IPS DF 4.7 (cell line): ENCODE results near the gene C17orf75.

Source experiments
- DNase-seq: peaks from one replicate; pipeline ENCODE4 v3.0.0-alpha.2; 2013; ENCODE audit warnings: low spot score; ENCODE audit errors: extremely low read depth

C17orf75 gene

DNA sequence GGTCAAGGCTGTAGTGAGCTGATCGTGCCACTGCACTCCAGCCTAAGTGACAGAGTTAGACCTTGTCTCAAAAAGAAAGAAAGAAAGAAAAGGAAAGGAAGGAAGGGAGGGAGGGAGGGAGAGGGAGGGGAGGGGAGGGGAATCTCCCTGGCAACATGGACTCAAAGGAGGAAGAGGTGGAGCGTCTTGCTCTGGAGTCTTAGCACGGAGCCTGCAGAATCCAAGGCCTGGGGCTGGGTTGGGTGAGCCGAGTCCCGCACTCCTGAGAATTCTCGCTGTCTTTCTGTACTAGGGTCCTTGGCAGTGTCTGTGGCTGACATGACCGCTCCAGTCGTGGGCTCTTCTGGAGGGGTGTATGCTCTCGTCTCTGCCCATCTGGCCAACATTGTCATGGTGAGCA lies 36.9 kb downstream of the C17orf75 start:
- DNase-seq, result no peak

DNA sequence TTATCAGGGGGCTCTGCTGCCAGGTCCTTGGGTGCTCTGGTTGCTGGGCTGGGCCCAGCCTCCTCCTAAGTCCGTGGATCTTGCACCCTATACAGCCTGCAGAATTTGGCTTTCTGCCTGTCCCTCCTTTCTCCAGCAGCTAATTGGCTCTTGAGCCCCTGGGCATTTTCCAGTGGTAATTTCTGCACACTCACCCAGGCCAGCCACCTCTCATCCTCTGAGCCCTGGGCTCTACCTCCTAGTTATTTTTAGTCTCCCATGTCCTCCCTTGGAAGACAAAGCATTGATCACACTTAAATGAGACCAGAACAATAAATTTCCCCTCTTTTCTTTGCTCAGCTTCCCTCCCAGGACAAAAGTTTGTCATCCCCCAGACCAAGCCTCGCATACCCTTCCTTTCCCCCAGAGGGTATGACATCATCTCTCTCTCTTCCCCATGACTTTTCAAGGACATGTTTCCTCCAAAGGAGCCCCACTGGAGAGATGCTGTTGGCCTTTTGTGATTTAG lies 38.1 kb downstream of the C17orf75 start:
- DNase-seq, result no peak

DNA sequence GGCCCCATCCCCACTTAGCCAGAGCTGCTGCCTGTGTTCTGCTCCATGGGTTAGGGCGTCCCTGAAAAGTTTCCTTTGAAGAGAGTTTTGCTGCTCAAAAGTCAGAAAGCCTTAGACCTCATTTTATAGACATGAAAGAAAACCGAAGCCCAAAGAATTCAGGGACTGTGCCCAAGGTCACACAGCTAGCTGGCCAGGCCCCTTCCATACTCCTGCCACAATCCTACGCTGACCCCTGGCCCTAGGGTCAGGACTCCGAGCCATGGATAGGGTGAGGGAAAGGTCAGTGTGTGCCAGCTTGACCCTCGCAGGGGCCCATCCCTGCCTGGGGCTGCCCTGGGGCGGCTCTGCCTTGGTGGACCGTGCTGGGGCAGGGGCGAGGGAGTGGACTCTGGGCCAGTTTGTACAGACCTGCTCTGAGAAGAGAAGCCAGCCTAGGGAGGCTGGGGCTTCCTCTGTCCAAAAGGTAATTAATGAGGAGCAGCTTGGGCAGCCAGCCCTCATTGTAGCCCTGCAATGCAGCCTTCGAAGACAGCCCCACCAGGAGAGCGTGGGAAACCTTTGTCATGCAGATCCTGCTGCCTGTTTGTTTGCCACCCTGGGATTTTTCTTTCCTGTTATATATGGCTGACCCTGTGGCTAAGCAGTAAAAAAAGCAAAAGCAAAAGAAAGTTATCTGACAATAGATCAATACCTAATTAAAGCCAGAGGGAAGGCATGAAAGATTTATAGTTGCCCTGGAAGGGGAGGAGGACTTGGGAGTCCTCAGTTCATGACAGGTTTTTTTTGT lies 38.9 kb downstream of the C17orf75 start:
- DNase-seq, result no peak

DNA sequence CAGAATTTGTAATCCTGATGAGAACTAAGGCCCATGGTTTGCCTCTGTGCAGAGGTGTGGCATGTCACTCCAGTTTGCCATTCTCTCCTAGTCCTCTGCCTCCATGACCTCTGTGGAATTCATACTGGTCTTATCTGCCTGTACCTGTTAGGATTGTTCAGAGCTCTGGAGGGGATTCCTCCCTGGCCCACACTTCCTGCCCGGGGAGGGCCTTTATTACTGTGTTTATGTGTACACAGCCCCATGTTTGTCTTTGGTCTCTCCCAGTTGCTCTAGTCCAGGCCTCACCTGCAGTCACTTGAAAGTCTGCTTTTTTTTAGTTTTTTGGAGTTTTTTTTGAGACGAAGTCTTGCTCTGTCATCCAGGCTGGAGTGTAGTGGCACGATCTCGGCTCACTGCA lies 39.9 kb downstream of the C17orf75 start:
- DNase-seq, result no peak

DNA sequence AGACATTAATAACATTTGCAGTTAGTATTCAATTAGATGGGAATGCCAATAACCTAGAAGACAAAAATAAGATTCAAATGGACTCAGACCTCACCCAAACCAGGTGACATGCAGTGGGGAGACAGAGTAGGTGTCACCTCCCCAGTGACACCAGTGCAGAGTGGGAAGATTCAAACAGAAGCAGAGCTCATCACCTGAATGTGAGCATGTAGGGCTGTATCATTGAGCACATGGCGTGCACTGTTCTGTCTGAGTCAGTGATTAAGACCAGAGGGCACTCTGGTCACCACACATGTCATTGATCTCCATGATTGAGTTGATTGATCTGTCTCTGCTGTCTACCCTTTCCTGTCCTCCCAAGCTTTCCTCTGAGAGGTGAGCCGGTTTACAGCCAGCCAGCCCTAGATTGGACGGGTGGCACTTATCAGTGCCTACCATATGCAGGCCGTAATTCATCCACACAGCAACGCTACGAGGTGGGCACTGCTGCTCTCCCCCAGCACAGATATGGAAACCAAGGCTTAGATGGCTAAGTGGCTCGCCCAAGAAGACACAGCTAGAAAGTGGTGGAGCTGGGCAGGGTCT lies 42.3 kb downstream of the C17orf75 start:
- DNase-seq, result no peak

DNA sequence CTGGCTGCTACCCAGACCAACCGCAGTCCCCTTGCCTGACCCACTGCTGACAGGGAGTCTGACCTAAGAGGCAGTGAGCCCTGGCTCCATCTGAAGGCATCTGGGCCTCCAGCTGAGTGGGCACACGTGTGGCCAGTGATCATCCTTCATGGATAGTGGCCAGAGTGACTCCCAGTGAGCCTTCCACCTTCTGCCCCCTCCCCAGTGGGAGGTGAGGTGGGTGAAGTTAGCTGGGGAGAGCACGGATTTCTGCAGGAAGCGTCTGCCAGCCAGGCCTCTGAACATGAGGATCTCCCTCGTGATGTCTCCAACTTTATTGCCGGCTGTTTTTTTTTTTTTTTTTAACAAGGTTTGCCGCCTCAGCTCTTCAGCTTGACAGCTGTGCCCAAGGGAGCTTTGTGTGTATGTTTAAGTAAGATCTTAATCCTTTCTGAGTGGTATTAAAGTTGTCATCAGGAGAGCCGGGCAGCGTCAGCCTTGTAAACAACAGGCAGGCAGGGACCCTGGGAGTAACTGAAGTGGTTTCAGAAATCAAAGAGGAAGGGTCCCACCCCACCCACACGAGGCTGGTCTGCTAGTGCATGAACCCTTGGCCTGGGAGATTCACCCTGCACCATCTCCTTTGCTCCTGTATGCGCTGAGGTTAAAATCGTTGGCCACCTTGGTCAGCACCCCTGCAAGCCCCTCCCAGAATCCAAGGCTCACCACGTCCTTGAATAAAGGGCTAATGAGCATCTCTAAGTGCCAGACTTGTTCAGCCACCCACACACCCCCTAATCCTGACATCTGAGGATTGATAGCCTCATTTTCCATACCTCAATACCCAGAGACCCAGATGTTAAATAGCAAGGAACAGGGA lies 43.0 kb downstream of the C17orf75 start:
- DNase-seq, result no peak

DNA sequence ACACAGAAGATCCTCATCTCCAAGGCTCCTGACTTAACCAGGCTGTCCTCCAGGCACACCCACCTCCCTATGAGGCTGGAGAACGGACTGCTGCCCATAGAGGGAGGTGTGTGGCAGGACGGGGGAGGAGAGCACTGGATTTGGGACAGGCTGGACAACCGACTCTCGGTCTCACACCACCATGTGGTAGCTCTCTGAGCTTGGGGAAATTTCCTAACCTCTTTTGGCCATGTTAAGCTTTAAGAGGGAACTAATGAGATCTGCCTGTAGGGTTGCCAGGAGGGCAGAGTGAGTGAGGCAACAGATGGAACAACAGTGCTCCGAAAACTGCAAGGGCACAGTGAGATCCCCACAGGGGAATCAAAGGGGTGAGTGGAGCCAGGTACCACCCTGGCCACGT lies 43.7 kb downstream of the C17orf75 start:
- no peak for DNase-seq

DNA sequence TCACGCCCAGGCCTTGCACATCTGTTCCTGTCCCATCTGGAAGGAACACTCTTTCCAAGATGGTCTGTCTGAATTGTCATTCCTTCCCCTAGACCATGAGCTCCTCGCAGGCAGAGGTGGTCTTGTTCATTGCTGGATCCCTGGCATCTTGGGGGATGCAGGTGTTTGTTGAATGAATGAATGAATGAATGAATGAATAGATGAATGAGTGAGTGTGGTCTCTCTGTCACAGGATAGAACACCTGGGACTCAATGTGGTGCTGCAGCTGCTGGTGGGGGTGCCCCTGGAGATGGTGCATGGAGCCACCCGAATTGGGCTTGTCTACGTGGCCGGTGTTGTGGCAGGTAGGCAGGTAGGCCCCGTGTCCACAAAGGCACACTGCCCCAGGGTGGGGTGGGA lies 44.1 kb downstream of the C17orf75 start:
- no peak for DNase-seq

DNA sequence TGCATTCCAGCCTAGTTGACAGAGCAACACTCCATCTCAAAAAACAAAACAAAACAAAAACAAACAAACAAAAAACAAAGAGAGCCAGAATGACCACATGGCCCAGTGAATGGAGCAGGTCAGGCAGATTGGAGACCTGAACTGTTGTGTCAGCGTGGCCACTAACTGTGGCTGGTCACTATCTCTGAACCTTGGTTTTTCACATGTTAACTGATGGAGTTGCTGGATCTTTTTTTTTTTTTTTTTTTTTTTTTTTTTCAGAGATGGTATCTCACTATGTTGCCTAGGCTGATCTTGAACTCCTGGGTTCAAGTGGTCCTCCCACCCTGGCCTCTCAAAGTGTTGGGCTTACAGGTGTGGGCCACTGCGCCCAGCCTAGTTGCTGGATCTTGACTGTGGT lies 44.5 kb downstream of the C17orf75 start:
- no peak for DNase-seq

DNA sequence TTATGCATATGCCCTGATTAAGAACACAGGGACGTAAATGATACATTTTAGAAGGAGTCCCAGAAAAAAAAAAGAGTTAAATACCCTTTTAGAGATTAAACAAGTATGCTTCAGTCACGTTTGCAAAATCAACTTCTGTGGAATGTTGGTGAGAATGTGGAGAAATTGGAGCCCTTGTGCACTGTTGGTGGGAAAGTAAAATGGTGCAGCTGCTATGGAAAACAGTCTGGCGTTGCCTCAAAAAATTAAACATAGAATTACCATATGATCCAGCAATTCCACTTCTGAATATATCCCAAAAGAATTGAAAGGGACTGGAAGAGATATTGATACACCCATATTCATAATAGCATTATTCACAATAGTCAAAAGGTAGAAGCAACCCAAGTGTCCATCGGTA lies 49.9 kb downstream of the C17orf75 start:
- DNase-seq, result no peak

DNA sequence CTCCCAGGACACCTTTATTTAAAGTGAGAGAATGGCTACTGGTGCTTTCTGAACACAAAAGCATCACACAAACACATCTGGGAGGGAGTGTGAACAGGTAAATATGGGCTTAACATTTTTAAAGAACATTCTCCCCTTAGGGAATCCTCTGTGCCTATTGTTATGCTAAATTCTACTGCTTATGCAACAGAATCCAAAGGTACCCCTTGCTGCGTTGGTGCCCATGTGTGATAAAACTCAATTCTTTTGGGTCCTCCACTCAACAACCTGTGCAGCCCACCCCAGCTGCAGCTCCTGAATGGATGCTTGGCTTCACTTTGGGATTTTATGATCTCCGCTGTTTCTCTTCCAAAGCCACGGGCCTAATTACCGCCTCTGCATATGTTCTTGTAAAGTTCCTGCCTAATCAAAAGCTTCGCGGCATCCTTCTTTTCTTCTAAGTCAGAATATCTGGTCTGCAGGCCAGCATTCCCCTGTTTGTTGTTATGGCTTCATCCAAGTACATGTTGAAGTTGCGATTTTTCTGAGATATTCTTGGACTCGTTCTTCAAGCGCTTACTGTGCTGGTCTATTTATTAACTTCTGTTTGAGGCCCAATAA lies 52.4 kb downstream of the C17orf75 start:
- DNase-seq, result no peak

DNA sequence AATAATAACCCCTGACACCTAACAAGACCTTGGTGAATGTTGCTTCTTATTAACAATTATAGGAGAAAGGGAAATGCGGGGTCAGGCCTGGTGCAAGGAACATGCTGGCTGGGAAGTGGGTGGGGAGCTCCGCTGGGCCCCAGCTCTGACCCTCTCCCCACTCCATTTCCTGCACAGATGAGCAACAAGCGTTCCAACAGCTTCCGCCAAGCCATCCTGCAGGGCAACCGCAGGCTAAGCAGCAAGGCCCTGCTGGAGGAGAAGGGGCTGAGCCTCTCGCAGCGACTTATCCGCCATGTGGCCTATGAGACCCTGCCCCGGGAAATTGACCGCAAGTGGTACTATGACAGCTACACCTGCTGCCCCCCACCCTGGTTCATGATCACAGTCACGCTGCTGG lies 53.4 kb downstream of the C17orf75 start:
- DNase-seq, result no peak

DNA sequence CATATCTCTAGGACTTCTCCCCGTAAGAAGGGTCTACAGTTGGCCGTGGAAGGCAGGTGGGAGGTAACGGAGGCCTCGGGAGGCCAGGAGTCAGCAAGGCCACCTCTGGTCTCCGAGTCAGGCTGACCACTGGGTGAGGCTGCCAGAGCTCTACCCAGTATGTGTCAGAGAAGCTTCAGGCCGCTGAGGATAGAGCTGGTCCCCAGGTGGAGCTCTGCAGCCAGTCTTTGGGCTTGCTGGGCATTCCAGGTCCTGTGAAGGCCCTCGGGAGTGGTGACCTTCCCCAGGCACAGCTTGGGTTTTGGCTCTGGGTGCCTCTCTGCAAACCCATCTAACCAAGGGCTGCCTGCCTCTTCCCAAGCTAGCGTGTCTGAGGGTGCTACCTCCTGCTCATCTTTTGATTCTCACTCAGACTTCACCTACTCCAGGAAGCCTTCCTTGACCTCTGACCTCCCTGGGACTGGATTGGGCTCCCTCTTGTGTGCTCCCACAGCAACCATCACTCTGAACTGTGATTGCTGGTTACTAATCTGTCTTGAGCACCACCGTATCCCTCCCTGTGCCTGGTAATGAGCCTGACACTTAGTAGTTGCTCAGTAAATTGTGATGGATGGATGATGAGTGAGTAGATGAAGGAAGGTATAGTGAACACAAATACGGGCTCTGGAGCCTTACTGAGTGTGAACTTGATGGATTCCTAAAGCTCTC lies 54.0 kb downstream of the C17orf75 start:
- DNase-seq, result no peak

DNA sequence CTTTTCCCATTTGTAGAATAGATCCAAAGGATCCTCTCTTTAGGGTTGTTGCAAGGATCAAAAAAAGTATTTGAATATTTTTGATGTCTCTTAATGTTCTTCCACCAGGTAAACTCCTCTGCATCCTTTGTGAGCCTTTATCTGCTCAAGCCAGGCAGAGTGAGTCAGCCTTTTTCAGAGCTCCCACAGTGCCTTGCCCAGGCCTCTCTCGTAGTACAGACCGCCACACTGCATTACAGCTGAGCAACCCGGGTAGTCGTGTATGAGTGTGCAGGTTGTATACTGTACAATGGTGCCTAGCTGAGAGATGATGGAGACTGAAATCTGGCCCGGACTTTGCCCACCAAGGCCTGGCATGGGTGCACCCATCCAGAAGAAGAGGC lies 55.5 kb downstream of the C17orf75 start:
- no peak for DNase-seq

DNA sequence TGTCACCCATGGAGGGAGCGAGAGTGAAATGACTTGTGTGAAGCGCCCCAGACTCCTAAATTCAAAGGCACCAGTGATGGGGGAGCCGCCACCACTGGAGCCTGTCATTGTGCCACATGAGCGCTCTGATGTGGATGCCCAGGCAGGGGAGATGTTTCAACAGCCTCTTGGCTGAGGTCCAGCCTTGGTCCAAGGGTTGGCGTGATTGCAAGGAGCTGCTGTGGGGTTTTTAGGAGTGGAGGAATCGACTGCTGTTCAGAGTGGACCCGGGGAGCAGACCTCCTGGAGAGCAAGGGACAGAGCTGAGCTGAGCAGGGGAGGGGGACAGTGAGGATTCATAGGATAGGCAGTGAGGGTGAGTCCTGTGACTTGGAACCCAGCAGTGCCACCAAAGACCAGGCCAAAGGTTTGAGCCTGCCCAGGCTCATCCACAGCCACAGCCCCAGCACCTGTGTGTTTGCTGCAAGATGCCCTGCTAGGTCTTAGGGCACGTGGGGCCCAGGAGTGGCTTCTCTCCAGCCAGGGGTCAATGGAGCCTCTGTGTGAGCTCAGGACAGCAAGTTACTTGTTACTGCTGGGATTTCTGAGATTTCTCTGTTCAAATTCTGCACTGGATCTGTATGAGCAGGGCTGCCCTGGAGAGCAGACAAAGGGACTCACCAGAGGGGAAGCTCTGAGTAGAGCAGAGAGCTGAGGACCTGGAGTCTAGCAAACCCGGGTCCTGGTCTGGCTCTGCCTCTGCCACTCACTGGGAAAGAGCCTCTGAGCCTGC lies 56.0 kb downstream of the C17orf75 start:
- DNase-seq, result no peak

DNA sequence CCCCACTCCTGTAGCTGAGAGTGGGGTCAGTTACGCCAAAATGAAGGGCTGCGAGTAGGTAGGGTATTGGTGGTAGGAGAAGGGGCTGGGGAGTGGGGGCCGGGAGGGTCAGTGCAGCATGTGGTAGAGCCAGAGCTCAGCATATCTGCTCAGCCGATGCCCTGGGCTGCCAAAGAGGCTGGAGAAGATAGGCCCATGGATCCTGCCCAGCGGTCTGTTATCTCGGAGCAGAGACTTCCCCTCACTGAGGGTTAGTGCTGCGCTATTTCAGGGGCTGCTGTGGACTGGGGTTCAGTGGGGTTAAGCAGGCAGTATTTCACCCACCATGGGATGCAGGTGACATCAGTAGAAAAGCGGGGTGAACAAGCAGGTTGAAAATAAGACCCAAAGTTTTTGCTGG lies 56.7 kb downstream of the C17orf75 start:
- DNase-seq, result no peak

DNA sequence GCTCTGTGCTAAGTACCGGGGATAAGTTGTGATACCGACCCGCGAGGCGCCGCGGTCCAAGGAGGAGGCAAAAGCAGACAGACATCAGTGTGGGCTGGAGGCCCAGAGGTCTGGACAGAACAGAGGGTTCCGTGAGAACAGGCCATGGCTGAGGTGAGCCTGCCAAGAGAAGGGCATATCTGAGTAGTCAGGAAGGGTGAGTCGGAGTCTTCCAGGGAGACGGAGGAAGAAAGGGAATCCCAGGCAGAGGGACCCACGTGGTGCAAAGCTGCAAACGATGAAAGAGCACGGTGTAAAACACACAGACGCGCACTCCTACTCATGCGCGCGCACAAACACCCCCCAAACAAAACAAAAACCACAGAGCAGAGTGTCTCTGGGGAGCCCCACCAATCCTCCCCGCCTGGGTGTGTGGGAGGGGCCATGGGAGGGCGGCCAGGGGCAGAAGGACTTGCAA lies 58.2 kb downstream of the C17orf75 start:
- DNase-seq, result no peak

DNA sequence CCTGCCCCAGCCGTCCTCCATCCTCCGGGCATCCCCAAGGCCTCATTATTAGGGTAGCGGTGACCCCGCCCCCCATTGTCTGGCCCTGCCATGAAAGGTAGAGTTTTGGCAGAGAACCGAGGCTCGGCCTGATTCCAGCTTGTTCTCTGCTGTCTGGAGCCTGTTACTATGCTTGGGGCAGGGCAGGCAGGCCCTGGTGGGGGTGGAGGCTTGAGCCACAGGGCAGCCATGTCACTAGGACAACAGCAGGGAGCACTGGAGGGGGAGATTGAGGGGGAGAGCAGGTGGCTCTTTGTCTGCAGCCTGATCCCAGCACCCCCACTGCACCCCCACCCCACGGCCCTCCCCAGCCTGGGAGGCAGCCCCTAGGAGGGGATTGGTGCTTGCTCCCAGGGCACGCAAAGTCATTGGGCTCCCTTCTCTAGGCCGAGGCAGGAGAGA lies 60.9 kb downstream of the C17orf75 start:
- DNase-seq, result no peak

DNA sequence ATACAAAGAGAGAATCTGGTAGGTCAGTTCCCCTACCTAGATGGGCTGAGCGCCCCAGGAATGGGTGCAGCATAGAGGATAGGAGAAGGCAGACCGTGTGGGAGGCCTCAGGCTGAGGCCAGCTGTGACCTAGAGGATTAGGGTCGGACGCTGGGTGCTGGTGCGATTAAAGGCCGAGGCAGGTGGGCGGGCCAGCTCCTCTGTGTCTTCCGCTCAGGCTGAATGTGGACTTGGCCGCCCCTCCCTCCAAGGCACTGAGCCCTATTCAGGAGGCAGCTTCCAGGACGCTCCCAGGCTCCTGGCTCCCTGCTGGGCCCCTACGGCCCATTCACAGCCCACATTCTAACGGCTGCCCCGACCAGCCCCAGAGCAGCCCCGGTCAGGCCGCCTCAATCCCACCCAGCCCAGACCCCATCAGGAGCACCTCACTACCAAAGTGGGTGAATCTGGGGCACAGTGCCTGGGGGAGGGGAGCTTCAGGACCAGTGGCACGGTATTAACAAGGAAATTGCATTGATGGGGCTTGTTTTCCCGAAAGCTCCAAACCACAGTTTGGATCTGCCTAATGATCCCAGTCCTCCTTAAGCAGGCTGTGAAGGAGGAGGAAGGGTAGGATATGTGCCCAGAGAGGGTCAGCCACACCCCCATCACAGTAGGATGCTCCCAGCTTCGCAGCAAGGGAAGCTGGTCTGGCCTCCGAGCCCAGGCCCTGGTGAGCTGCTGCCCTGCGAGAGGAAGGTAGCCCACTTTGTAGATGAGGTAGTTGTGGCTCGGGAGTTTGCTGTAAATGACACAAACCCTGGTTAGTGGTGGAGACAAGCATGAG lies 61.9 kb downstream of the C17orf75 start:
- DNase-seq, result no peak
